IPS-NIHi7 (cell line): ENCODE results near the gene MPC1.
A peak's percentile ranks its signal among the peaks of the same experiment; 100 is the strongest.
"Not testable (repeated sequence)": the region's sequence is repeated elsewhere in the genome, so short reads cannot be mapped to it uniquely, and the experiment has no call there.

Source experiments
- DNase-seq: peaks from one replicate; pipeline ENCODE4 v3.0.0; 2012; ENCODE audit warnings: mixed read lengths; ENCODE audit errors: extremely low spot score

Gene MPC1

DNA sequence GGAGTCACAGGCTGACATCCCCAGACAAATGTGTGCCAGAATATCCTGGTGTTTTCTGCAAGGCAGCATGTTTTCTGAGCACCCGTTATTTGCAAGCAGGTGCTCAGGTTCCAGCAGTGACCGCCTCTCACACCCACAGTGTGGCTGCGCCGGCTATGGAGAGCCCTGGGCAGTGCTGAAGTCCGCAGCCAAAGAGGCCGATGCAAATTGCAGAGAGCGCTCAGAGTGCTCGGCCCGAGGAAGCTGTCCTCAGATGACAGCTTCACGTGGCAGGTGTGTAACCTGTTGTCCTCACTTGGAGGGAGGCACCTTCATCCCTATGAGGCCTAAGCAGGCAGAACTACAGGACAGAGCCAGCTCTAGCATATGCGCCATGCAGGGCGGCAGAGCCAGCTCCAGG lies 23.5 kb upstream of the MPC1 start:
- no peak for DNase-seq

DNA sequence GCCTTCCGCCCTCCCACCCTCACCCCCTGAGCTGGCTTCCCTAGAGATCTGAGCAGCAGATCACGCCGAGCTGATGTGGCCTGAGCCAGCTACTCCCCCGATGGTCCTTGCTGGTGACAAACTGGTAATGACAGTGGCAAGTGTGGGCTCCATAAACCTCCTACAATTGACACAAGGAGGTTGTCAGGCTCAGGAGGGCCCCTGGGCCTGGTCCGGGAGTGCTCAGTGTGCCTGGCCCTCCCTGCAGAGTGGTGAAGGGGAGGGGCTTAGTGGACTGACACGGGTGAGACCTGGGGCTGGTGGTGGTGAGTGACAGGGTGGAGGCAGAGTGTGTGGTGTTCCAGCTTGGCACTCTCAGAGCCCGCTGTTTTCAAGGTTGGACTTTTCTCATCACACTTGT lies 22.6 kb upstream of the MPC1 start:
- no peak for DNase-seq

DNA sequence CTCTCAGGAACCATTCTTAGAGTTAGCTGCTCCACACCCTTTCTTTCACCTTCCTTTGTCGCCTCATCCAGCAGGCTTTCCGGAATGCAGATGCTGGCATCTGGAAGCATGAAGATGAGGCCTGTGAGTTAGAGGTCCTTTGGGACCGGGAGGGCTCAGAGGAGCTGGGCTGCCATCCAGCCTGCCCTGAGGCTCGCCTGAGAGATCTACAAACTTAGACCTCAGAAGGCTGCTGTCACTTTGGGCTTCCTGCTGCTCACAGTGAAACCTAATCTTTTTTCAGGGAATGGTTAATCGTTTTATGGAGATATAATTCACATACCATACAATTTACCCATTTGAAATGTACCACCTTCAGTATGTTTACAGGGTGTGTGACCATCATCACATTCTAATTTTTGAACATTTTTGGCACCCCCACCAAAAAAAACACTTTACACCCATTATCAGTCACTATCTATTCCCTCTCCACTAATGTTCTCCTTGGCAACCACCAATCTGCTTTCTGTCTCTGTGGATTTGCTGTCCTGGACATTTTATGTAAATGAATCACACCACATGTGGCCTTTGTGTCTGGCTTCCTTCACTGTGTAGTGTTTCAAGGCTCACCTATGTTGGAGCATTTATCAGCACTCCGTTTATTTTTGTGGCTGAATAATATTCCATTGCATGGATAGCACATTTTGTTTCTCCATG lies 20.0 kb upstream of the MPC1 start:
- no peak for DNase-seq

DNA sequence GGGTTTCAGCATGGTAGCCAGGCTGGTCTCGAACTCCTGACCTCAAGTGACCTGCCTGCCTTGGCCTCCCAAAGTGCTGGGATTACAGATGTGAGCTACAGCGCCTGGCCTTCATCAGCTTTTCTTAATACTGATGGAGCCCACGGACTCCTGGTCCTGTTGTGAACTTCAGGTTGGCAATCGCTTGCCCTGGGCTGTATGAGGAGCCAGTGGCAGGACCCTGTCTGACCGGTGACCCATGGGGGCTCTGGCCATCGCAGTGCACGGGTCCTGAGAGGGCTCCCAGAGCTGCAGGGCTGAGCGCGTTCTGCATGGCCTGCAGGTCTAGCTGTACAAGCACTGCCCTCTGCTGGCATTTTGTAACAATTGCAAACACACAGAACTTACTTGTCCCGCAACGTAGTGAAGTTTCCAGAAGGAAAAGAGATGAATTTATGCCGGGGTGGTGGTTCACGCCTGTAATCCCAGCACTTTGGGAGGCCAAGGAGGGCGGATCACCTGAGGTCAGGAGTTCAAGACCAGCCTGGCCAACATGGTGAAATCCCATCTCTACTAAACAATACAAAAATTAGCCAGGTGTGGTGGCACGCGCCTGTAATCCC lies 18.0 kb upstream of the MPC1 start:
- DNase-seq = peak; percentile 77

DNA sequence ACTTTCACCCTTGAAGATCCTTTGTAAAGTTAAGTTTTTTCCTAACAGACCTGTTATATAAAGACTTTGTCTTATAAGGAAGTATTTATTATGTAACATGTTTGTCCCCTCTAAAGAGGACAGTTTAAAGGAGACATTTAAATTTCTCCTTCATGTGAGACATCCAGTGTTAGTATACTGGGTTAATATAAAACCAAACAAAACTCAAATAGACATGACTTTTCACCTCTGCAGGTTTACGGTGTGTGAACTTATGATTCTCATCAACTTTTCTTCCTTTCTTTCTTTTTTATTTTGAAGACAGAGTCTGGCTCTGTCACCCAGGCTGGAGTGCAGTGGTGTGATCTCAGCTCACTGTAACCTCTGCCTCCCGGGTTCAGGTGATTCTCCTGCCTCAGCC lies 17.4 kb upstream of the MPC1 start:
- DNase-seq = no peak

DNA sequence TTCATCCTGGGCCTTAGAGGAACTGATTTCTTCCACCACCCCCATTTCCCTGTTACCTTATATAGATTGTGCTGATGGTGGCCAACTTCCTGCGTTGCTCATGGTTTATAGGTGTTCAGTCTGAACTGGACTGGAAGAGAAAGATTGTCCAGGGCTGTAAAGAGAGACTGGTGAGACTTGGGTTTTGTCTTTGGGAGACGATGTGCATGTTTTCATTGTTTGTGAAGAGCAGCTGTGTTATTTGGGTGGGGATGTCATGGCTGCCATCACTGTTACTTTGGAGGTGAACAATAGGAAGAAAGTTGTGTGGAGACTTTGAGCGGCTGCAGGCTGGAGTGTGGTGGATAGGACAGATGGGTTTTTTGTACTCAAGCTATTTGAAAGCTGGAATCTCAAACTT lies 15.6 kb upstream of the MPC1 start:
- DNase-seq = no peak

DNA sequence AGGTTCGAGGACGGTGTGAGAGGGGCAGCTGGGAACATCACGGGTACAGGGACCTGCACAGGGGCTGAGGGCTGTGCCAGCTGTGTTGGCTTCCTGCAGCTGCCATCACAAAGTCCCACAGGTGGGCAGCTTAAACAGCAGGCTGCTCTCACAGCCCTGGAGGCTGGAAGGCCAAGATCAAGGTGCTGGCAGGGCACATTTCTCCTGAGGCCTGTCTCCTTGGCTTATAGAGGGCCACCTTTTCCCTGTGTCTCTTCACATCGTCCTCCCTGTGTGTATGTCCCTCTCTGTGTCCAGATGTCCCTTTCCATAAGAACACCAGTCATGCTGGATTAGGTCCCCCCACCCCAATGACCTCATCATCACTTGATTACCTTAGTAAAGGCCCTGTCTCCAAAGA lies 15.1 kb upstream of the MPC1 start:
- no peak for DNase-seq

DNA sequence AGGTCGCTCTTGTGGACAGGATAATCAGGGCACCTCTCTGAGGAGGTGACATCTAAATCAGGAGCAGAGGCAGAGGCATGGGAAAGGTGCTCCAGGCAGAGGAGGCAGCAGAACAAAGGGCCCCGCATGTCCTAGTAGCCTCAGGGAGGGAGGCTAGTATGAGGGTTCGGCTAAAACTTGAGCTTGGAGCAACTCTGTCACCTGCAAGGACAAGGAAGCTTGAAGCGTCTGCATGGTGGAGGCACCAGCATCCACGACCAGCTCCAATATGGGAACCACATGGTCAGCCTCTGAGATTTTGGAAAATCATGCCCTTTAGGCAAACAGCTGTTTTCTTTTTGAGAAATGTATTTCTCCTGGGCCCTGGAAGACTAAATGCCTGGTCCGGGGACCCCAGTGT lies 13.0 kb upstream of the MPC1 start:
- DNase-seq = no peak

DNA sequence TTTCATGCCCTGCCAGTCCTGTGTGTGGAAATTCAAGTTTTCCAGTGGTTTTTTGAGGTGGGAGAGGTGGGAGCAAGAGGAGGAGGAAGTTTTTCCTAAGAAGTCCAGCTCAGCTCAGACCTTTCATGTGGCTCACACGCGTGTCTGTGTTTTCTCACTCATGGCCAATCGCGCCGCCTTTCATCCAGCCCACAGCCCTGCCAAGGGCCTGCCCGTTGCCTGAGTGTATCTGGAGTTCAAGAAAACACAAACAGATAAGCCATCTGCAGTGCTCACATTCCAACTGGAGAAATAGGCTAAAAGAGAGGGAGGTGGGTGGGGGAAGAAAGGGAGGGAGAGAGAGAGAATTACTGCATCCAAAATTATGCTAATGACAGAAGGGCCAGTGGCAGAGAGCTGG lies 12.6 kb upstream of the MPC1 start:
- DNase-seq = no peak

DNA sequence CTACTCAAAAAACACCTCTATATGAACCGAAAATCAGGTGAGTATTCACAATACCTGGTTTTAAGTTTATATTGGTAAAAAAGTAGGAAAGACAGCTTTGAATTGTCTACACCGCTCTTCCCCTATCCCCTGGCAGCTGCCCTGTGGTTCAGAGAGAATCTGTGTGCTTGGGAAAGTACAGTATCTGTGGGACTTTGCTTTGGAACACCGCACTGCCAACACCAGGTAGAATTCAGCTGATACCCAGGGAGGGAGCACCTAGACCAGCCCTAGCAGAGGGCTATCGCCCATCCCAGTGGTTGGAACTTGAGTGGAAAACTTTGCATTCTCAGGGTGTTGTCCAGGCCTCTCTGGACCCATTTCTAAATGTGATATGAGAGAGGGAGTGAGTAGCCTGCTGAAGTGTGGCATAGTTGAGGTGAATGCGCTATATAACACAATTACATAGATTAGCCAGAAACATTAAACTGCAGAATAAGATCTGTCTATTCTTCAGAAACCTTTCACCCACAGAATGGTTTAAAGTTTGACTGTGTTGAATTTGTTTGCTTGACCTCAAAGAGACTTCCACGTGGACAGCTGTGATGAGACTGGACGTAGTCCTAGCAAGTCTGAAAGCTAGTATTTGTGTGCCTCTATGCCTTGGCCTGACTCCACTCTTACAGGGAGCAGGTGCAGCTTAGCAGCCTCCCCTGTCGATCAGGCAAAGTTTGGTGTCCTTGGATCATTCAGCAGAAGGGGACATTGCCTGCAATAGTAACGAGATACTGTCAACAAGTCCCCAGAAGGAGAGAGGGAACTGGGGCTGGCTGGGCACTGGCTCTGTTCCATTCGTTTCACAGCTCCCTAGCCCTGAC lies 11.5 kb upstream of the MPC1 start:
- no peak for DNase-seq

DNA sequence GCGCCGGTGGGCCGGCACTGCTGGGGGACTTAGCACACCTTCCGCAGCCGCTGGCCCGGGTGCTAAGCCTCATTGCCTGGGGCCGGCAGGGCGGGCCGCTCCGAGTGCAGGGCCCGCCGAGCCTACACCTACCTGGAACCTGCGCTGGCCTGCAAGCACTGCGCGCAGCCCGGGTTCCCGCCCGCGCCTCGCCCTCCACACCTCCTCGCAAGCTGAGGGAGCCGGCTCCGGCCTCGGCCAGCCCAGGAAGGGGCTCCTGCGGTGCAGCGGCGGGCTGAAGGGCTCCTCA lies 10.7 kb upstream of the MPC1 start:
- DNase-seq = no peak

DNA sequence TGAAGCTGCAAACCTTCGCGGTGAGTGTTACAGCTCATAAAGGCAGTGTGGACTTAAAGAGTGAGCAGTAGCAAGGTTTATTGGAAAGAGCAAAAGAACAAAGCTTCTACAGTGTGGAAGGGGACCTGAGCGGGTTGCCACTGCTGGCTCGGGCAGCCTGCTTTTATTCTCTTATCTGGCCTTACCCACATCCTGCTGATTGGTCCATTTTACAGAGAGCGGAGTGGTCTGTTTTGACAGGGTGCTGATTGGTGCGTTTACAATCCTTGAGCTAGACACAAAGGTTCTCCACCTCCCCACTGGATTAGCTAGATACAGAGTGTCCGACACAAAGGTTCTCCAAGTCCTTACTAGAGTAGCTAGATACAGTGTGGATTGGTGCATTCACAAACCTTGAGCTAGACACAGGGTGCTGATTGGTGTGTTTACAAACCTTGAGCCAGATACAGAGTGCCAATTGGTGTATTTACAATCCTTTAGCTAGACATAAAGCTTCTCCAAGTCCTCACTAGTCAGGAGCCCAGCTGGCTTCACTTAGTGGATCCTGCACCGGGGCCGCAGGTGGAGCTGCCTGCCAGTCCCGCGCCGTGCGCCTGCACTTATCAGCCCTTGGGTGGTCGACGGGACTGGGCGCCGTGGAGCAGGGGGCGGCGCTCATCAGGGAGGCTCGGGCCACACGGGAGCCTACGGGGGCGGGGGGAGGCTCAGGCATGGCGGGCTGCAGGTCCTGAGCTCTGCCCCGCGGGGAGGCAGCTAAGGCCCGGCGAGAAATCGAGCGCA lies 10.2 kb upstream of the MPC1 start:
- not testable (repeated sequence) for DNase-seq

DNA sequence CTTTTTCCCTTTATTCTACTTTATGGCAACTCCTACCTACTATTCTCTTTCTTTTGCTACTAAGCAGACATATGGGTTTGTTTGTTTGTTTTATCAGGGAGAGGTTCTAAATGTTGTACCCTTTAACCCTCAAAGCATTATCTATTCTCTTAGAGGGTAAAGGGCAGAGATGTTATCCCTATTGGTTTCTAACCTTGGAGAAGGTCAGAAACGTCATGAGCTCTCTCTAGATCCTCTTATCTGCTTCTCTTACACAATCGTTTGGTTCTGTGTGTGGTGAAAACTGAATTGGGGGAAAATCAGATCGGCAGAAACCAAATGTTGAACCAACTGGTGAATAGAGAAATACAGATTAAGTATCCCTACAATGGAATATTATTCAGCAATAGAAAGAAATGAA lies 6.4 kb upstream of the MPC1 start:
- DNase-seq = no peak

DNA sequence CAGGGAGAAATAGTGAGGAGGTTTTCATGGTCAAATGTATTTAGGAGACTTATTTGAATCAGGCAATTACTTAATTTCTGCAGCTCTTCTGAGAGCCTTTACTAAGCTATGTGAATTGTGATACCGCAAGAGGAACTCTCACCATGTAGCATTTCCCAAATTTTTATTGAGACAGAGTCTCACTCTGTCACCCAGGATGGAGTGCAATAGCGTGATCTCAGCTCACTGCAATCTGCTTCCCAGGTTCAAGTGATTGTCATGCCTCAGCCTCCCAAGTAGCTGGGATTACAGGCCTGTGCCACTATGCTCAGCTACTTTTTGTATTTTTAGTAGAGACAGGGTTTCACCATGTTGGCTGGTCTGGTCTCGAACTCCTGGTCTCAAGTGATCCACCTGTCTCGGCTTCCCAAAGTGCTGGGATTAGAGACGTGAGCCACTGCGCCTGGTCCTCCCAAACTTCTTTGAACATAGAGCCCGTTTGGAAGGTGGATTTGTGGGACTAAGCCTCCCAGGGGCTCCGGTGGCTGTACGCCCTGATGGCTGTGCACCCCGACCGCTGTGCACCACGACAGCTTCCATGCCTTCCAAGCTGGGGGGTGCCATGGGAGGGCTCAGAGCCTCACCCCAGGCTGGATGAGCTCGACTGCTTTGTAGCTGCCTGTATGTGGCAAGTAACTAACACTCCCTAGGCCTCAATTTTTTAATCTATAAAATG lies 5.7 kb upstream of the MPC1 start:
- no peak for DNase-seq

DNA sequence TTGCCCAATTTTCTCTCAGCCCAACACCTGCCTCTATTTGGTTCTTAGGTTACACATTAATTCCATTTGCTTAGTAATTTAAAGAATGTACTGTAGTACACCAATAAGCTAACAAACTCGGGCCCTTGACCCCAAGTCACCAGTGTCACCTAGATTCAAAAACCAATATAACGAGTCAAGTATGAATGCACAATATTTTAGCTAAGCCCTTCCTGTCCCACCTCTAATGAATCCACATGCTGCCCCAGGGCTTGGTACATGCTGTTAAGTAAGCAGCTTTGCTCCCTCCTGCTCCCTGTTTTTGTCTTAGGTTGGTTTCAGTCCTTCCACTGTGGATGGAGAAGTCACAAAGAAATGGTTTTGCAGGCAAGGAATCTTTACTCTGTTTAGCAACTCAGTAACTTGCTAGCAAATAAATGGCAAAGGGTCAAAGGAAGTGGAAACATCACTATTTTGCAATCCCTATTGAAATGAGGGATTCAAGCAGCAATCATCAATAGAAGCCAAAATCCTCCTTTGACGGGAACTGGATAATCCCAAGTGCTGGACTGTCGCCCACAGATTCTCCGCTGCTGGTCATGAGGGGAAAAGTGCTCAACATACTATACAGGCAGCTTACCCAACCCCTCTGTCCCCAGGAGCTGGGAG lies 5.0 kb upstream of the MPC1 start:
- no peak for DNase-seq

DNA sequence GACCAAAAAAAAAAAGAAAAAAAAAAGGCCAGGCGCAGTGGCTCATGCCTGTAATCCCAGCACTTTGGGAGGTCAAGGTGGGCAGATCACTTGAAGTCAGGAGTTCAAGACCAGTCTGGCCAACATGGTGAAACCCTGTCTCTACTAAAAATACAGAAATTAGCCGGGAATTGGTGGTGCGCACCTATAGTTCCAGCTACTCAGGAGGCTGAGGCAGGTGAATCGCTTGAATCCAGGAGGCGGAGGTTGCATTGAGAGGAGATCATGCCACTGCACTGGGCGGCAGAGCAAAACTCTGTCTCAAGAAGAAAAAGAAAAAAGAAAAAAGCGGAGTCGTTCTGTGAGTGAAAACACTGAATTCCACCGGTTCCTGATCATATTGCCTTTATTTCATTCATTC lies 4.4 kb upstream of the MPC1 start:
- not testable (repeated sequence) for DNase-seq

DNA sequence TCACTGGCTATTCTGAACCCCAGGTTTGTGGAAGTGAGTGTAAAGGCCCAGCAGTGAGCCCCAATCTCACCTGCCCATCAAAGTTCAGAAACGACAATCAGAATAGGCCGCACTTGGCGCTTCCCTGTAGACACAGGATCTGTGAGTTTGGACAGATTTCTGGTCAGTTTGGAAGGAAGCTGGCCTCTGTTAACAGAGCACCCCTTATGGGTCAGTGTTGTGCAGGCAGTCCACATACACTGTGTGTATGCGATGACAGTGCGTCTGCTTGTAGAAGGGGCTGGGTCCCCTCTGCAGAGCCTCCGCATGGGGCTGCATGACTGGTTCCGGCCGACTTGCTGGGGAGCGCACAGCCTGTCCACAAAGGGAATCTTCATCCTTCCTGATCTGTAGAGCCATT lies 3.4 kb upstream of the MPC1 start:
- DNase-seq = no peak

DNA sequence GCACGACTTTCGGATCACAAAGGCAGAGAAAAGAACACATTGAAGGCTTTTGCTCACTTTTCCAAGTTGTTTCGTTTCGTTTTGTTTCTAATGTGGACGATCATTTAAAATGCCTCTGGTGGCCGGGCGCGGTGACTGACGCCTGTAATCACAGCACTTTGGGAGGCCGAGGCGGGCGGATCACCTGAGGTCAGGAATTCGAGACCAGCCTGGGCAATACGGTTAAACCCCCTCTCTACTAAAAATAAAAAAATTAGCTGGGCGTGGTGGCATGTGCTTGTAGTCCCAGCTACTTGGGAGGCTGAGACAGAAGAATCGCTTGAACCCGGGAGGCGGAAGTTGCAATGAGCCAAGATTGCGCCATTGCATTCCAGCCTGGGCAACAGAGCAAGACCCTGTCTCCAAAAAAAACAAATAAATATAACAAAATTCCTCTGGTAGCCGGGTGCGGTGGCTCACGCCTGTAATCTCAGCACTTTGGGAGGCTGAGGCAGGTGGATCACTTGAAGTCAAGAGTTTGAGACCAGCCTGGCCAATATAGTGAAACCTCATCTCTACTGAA lies 1.1 kb upstream of the MPC1 start:
- not testable (repeated sequence) for DNase-seq

DNA sequence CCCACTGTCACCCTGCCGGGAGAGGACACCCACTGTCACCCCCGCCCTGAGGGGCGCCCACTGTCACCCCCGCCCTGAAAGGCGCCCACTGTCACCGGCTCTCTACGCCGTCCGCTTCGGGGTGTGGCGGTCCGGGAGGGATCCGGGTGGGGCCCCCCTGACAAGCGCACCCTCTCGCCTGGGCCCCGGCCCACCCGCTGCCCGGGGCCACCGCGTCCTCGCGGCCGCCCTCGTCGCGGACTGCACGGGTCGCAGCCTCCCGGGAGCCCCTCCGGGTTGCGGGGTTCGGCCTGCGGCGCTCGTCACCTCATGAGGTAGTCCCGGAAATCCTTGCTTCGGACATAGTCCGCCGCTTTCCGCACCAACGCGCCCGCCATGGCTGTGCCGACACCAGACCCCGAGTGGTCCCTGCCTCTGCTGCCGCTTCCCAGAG lies 224 bp downstream of the MPC1 start:
- no peak for DNase-seq

DNA sequence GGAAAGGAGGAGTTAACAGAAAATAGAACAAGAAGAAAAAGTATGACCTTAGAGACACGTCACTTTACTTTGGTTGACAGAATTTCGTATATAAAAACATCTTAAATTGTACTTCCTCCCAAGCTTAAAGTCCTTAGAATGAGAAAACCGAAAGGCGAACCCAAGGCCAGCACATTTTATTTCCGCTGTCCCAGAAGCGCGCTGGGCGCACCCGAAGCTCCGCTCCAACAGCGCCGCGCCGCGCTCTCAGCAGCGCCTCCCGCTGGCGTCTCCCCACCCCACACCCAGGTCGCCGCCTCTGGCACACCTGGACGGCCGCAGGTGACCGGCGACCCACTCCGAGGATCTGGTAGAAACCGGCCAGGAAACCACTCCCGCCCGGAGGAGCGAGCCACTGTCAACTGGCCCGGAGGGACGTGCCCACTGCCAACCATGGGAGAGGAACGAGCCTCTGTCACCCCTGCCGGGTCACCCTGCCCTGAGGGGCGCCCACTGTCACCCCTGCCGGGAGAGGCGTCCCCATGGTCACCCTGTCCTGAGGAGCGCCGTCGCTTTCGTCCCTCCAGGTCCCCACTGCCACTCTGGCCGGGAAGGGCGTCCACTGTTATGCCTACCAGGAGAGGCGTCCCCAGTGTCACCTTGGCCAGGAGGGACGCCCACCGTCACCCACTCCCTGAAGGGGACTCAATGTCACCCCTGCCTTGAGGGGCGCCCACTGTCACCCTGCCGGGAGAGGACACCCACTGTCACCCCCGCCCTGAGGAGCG lies 824 bp downstream of the MPC1 start:
- DNase-seq = peak; percentile 80
